HG02571 (cell line): Measurements from ENCODE around the gene GPX2.
A peak's percentile ranks its signal among the peaks of the same experiment; 100 is the strongest.

ENCODE experiments used
- ATAC-seq: cut with Tn5 transposase; IDR thresholded peaks from one replicate; pipeline ENCODE4 v1.9.1; 2021; ENCODE audit warnings: mild to moderate bottlenecking, moderate library complexity; ENCODE audit not compliant: unreplicated experiment

The GPX2 gene

DNA sequence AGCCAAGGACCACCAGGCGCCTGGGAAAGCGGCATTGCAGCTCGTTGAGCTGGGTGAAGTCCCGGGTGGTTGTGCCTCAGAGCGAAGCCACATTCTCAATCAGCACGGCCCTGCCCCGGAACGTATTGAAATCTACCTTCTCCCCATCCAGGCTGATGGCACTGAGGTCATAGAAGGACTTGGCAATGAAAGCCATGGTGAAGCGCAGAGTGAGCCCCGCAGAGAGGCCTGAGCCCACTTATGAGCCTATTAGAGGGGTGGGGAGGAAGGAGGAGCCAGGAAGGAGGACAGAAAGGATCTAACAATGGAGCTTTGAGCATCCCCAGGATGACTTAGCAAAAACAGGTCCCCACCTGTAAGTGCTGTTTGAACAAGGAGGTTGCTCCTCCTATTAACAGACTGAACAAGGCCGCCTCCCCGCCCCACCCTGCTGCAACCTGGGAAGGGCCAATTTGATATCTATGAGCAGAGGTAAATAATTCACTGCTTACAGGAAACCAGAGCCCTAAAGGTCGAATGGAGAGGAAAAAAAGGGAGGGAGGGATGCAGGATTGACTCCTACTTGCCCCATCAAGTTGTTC, at the start of gene GPX2:
Gene GPX2 (minus strand): TSS at position 215 of the 581 bp plus-strand sequence. CDS start 19 bp downstream, at position 196.
- ATAC-seq: no peak

DNA sequence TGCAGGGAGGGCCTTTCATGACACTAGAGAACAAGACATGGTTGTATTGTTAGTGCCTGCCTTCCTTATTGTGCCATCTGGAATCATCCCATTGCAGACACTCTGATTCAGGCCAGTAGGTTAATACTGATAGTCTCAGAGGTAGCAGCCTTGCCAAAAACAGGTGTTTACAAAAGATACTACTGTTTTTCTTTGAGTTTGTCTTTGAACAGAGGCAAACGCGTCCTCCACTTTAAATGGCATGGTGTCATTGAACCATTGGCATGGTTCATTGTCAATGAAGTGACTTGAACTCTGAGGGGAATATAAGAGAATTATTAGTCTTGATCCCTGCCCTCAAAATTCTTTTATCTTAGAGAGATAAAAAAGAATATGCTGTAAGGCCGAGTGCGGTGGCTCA, 48.4 kb upstream of the GPX2 start:
- no peak for ATAC-seq

DNA sequence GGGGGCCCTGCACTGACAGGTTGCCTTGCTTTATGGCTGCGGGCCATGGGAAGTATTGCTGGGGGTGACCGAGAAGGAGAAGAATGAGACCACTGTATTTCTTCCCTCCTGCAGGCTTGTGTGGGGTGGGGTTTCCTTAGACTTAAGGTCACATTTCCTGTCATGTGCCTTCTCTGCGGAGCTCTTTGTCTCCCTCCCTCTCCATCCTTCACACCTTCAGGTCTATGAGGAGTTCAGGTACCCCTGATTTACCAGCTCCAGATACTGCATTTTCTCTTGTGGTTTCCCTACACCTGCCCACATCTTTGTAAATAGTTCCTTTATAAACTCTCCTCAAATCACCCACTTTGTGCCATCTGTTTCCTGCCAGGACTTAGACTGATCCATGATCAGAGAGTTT, 47.8 kb upstream of the GPX2 start:
- ATAC-seq: no peak

DNA sequence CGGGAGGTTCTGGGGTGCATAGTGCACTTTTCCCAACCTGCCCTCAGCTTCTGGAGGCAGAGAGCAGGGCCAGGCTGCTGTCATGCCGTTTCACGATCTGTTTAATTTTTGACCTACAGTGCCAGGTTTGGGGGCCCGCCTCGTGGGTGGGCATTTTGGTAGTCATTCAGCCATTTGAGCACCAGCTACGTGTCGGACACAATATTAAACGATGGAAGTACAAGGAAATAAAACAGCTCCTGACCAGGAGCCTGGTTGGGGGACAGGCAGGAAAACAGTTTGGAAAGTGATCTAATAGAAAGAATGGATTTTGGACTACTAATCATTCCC, 44.9 kb upstream of the GPX2 start:
- no peak for ATAC-seq

DNA sequence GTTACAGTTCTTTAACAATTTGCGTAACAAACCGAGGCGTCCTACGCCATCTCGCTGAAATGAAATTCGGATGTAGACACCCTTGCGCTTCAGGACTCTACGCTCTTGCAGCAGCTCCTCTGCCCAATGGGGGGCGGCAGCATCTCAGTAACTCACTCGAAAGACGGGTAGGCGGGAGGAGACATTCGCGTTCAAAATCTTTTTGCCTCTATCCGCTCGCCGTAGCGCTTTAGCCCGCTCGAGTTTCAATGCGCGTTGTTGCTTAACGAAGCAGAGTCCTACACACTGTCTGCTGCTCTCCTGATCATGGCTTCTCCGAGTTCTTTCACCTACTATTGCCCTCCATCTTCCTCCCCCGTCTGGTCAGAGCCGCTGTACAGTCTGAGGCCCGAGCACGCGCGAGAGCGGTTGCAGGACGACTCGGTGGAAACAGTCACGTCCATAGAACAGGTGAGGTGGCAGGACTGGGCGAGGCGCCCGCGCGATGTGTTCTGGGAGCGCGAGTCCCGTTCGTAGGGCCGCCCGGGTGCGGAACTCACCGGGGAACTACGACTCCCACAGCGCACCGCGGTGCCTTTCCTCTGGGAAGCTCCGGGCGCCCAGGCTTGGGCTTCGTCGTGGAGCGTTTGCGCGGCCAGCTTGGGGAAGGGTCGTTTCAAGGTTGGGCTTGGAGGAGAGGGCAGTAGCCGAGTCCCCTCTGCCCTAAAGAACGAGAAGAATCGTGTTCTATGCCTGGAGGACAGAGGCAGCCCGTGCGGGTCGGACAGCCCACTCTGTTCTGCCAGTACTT, 44.3 kb upstream of the GPX2 start, which contains the start of gene FNTB:
Gene FNTB (plus strand): TSS at position 248 of the 790 bp plus-strand sequence. CDS start 59 bp downstream, at position 307.
- peak; percentile 93 for ATAC-seq

DNA sequence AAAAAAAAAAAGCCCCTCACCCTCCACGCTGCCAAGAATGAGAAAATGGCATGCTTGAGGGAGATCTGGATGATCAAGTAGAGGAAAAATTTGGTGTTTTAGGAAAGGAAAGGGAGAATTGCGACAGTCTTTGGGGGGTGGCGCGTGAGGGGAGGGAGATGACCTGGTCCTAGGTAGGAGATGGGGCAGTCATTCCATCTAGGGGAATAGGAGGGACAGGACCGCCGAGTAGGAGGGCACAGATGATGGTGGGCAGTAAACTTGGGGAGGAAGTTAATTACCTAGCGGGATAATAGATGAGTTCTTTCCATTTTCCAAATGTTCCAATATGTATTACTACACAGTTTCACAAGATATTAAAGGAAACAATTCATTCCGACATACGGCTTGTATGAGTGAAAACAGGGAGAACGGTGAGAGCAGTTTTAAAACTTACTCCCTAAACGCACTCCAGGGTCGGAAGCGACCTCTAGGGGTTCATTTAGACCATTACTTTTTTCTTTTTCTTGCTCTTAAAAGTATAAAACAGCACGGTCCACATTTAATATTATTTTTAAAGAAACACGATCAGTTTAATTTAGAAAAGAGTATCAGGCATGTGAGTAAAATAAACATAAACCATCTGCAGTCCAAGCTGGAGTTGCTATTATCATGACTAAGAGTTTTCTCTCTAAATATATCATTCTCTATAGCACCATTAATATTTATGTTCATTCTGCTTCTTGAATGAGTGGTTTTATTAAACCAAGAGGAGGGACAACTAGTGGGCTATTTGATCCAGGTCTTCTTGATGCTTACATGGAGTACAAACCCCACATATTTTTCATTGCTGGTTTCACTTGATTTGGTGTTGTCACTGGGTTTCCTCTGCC, 41.1 kb upstream of the GPX2 start:
- no peak for ATAC-seq

DNA sequence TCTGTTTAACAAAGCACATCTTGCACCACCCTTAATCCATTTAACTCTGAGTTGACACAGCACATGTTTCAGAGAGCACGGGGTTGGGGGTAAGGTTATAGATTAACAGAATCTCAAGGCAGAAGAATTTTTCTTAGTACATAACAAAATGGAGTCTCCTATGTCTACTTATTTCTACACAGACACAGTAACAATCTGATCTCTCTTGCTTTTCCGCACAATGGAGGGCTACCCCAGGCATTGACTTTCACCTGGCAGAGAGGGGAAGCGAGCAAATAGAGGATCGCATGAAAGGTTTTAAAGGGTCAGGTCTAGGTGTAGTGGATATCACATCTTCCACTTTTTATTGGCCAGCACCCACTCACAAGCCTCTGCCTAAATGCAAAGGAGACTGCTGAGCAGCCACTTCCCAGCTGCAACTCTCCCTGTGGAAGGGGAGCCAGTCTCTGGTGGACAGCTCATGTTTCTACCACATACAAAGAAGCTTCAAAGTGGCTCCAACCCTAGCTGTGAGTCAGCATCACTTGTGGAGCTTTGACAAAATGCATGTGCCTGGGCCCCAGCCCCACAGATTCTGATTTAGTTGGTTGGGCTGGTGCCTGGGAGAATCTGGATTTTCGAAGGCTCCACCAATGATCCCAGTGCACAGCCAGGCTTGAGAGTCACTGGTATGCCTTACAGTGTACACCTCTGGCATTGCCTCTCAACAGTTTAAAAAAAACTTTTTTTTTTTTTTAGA, 37.0 kb upstream of the GPX2 start:
- no peak for ATAC-seq

DNA sequence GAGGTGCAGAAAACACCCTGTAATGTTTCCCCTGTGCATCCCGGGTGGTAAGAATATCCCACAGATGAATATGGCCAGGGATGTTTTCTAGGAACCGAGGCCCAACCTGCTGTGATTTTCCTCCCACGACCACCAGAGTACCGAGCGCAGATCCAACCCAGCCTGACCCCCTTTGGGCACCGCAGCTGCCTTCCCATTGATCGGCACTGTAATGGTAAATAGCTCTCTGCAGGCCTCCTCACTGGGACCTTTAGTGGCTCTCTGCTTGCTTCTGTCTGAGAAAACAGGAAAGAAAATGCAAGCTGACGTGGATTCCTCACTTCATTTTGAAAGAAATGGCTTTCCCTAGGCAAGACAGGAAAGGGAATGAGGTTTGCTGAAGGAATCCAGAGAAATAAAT, 32.0 kb upstream of the GPX2 start:
- ATAC-seq: no peak

DNA sequence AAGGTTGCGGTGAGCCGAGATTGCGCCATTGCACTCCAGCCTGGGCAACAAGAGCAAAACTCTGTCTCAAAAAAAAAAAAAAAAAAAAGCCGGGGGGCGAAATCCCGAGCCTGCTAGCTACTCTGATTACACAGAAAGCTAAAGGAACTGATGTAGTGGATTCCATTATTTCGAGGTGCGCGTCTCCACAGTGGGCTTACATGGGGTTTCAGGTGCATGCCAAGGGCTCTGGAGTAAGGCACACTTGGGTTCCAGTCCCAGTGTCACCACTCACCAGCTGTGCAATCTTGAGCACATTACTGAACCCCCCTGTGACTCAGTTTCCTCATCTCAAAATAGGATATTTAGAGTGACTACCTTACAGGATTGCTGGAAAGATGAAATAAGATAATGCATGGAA, 31.3 kb upstream of the GPX2 start:
- no peak for ATAC-seq

DNA sequence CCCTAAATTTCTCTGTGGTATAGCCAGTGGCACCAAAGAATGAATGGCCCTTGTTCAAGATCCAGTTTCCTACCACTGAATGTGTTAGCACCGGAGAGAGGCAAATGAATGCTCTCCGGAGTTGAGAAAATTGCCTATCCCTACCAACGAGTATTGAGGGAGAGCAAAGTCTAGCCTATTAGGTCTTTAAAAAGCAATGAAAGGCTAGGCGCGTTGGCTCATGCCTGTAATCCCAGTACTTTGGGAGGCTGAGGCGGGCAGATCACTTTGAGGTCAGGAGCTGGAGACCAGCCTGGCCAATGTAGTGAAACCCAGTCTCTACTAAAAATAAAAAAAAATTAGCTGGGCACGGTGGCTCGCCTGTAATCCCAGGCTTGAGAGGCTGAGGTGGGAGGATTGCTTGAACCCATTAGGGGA, 30.5 kb upstream of the GPX2 start:
- no peak for ATAC-seq

DNA sequence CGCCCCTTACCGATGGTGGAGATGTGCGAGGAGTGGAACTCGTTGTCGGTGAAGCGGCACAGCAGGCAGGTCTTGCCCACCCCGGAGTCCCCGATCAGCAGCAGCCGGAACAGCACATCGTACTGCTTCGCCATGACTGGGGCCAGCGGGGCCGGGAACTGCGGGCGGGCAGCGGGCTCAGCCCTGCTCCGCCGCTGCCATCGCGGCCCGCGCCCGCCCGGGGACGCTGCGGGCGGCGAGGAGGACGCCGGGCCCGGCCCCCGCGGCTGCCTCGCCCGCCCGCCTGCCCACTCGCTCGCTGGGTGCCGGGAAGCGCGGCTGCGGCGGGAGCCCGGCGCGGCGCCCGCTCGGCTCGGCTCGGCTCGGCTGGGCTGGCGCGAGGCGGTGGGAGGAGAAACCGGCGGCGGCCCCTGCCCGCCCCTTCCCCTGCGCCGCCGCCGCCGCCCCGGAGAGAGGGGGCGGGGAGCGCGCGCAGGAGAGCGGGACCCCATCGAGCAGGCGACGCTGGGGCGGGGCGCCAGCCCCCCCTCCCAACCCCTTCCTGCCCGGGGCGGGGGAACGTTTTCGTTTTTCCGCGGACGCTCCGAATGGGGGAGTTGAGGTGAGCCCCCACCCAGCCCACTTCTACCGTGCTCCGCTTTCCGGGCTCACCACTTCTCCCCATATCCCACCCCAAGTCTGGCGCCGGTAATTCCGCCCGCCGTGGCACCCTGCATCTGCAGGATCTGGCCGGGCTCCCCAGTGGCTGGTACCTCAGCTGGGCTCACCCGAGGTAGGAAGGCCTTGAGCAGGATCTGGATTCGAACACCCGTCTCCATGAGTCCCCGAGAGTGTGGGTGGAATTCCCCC, 29.6 kb upstream of the GPX2 start, which contains the start of gene RAB15:
Gene RAB15 (minus strand): TSS at position 394 of the 849 bp plus-strand sequence. CDS start 260 bp downstream, at position 134.
- no peak for ATAC-seq

DNA sequence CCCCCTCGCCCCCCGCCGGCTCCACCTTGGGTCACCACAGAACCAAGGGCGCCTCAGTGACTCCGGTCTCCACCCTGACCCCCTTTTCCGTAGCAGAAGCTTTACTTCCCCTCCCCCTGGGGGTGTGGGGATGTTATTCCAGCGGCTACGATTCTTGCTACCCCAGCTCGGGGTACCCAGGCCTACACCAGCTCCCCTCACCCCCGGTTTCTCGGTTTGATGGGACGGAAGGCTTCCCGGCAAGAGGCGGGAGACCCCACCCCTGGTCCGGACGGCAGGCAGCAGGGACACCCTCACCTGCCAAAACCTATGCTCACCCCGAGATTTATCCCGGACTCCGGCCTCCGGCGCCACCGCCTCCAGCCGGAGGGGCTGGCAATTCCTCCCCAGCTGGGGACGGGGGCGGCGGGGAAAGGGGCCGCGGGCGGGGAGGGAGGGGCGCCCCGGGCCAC, 29.0 kb upstream of the GPX2 start:
- ATAC-seq: no peak

DNA sequence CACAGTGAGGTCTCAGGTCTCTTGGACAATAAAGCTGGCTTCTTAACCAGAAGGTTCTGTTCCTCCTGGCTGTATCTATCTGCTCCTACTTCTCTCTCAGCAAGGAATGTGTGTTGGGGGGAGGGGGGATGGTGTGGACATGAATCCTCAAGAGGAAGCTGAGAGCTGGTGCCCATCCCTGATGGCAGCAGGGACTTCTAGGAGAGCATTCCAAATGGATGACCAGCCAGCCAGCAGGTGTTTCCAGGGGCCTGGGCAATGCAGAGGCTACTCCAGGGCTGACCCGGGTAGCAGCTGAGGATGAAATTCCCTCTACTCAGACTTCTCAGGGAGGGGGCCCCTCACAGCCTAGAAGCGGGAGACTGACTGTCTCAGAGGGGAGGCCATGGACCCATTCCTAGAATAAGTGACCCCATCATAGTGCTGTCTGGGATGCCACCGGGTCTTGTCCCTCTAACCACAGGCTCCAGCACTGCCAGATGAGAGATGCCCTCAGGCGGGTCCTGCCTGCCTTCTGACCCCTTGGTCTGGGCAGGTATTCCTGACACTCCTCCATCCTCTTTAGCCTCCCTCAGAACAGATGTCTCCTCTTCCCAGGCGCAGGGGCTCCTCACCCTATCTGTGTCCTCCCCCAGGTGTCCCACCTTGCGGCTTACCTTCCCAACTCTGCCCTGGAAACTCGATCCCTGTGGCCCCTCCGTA, 28.4 kb upstream of the GPX2 start:
- ATAC-seq: no peak

DNA sequence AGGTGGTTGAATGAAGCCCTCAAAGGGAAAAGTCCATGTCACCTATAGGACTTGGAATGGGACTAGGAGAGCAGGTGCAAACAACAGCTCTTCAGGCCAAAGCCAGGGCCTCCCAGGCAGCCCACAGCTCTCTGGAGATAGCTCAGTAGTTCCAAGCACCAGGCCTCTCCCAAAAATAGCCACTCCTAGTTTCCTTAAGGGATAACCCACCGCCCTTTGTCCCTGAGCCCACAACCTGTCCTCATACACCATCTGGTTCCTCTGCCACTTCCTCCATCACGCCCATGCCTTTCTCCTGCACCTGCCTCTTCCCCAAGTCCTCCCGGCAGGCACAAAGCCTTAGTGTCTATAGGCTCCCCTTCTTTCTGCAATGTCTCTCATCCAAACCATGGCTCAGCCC, 27.5 kb upstream of the GPX2 start:
- ATAC-seq: no peak

DNA sequence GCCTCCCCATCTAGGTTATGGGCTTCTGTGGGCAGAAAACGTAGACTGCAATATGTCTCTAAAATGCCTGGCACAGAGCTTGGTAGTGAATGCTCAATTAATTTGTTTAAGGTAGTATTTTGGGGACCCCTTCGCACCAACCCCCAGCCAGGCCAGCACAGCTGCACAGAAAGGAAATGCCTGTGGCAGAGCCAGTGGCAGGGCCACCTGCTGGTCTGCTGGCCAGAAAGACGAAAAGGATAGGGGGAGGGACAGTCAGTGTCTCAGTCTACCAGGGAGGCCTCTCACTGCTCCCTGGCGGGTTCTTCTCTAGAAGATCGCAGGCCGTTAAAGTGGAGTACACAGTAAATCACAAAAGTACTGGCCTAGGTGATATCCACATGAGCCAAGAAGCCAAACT, 26.1 kb upstream of the GPX2 start:
- no peak for ATAC-seq

DNA sequence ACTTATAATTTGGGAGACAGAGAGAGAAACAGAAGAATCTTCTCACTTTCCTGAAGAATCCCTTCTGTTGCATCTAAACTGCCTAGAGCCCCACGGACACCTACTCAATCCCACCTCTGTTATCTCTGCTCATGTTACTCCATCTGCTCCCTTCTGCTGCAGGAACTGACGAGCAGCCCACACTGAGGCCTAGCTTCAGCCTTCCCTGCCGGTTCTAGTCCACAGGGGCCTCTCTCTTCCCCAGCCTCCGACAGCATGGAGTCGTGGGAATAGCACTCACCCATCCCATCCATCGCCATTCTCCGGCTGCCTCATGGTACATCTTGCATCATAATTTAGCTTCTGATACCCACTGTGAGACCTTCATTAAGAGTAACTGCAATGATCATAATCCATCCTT, 25.6 kb upstream of the GPX2 start:
- ATAC-seq: no peak

DNA sequence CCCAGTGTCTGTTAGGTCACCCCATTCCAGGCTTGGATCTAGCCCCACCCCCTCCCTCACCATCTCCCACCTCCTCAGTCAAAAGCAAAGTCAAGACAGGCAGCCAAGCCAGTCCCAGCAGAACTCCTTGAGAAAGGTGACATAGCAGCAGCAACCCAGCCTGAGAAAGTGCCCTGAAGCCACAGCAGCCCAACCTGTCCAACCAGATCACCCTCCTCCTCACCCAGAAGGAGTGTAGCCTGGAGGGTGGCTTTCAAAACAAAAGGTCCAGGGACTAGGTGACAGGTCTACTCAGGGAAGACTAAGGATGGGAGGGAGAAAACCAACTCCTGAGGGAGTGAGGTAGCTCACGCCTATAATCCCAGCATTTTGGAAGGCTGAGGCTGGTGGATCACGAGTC, 24.4 kb upstream of the GPX2 start:
- no peak for ATAC-seq

DNA sequence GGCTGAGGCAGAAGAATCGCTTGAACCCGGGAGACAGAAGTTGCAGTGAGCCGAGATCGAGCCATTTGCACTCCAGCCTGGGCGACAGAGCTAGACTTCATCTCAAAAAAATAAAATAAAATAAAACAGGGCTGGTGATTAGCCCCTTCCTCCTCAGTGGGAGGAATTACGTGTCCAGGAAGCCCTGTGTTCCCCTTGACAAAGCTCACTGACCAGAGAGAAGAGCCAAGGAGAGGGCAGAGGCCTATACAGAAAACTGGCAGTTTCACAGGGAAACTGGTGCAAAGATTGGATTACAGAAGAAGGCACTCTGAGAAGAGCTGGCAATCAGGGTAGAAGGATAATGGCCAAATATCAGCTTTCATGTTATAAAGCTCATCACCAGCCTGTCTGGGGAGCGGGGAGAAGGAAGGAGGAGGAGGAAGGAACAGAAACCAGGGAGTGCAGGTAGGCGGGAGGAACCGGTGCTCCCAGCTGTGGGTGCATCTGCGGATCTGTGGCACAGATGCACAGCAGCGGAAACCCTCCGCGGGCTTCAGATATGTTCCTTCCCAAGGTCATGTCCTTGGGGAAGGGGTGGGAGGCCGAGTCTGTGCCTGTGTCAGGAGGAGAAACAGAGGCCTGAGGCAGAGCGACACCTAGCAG, 22.9 kb upstream of the GPX2 start:
- ATAC-seq: no peak

DNA sequence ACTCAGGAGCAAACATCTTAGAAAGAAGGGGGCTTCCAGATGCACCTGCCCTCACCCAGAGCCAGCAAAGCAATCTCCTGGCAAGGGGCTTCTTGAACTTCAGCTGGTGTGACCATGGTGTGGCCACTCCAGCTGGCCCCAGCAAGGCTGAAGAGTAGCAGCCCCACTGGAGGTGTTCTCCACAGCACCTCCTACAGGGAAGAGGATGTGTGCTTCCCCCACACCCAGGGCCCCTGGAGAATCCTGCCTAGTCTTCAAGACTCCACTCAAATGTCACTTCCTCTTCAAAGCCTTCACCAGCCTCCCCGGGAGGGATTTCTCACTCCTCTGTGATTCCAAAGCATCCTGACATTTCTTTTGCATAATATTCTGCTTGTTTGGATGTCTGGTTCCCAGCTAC, 21.1 kb upstream of the GPX2 start:
- ATAC-seq: no peak
